PFSK-1 (cell line): ENCODE data around the gene TM4SF20.
A peak's percentile ranks its signal among the peaks of the same experiment; 100 is the strongest.

ENCODE experiments used
- POLR2AphosphoS5 ChIP-seq: IDR thresholded peaks from 2 replicates; pipeline ENCODE4 v1.6.1; 2012; ENCODE audit warnings: low read depth, mild to moderate bottlenecking, control low read depth, low read length, moderate library complexity
- TAF1 ChIP-seq: IDR thresholded peaks from 2 replicates; pipeline ENCODE4 v1.6.1; 2012; ENCODE audit warnings: low read length, control low read depth, borderline replicate concordance; ENCODE audit not compliant: insufficient read depth

DNA sequence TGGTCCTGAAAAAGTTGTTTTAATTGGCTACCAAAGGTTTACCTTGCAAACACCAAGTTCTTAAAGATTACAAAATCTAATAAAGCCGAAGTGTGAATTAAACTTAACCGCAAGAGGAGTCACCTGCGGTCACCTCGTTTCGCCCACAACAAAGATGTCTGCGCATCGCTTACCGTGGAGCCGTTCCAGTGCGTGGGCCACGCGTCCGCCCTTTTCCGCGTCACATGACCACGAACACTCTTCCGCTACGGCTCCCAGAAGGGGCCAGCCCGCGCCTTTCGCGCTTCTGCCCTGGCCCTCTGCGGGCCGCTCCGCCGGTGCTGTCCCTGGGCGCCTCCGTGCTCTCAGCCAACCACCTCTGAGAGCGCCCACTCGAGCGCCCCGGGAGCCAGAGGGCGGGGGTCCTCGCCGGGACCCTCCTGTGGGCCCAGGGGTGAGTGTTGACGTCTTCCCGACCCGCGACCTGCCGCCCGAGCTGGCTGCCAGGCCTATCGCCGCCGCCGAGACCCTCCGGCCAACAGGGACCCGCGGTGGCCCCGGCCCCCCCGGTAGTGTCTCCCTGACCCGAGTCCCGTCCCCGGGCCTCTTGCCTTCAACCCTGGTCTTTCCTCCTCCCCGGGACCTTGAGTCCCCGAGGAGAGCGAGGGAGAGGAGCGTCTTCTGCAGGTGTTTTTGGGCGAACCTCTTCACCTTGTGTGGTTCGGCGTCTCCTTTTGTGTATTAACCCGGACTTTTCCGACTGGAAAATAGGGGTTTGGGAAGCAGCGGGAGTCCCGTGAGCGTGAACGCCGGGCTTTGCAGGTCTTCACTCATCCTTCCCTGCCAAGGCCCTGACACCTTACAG, 53.9 kb downstream of the TM4SF20 start, which contains the start of gene MFF:
- TF ChIP-seq POLR2AphosphoS5, result peak; percentile 69
- TF ChIP-seq TAF1, result peak; percentile 79; the same call in 1 of the 2 replicates
